ENCODE data around the gene PEDS1.

DNA sequence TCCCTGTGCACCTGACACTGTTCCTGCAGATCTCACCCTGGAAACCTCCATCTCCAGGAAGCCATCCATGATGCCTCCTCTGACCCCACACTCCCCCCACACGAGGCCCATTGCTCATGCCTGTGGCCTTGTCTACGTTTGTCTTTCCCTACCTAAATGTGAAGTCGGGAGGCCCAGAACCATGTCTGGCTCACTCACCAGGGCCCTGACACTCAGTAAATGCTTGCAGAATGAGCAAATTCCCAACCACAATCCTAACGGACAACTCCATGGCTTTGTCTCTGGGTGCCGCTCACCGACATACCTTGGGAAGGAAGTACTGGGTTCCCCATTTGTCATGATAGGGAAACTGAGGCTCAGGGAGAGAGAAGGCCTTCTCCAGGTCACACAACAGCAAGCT lies 7.3 kb downstream of the PEDS1 start:
- TF ChIP-seq, protein P1, sequence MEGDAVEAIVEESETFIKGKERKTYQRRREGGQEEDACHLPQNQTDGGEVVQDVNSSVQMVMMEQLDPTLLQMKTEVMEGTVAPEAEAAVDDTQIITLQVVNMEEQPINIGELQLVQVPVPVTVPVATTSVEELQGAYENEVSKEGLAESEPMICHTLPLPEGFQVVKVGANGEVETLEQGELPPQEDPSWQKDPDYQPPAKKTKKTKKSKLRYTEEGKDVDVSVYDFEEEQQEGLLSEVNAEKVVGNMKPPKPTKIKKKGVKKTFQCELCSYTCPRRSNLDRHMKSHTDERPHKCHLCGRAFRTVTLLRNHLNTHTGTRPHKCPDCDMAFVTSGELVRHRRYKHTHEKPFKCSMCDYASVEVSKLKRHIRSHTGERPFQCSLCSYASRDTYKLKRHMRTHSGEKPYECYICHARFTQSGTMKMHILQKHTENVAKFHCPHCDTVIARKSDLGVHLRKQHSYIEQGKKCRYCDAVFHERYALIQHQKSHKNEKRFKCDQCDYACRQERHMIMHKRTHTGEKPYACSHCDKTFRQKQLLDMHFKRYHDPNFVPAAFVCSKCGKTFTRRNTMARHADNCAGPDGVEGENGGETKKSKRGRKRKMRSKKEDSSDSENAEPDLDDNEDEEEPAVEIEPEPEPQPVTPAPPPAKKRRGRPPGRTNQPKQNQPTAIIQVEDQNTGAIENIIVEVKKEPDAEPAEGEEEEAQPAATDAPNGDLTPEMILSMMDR (IDR thresholded peaks at IDR 0.05; ENCODE audit: low read depth, low read length, missing input control): no peak
- TF ChIP-seq YY1 (IDR thresholded peaks at IDR 0.05) (no peak), RXRA (IDR thresholded peaks at IDR 0.05) (no peak), GABPA (IDR thresholded peaks at IDR 0.05 in 1 of 2, conservative IDR thresholded peaks at IDR 0.05 in 1 of 2) (no peak), TAF1 (conservative IDR thresholded peaks at IDR 0.05) (no peak), RAD21 (IDR thresholded peaks at IDR 0.05) (no peak)
- TF ChIP-seq, protein P2, sequence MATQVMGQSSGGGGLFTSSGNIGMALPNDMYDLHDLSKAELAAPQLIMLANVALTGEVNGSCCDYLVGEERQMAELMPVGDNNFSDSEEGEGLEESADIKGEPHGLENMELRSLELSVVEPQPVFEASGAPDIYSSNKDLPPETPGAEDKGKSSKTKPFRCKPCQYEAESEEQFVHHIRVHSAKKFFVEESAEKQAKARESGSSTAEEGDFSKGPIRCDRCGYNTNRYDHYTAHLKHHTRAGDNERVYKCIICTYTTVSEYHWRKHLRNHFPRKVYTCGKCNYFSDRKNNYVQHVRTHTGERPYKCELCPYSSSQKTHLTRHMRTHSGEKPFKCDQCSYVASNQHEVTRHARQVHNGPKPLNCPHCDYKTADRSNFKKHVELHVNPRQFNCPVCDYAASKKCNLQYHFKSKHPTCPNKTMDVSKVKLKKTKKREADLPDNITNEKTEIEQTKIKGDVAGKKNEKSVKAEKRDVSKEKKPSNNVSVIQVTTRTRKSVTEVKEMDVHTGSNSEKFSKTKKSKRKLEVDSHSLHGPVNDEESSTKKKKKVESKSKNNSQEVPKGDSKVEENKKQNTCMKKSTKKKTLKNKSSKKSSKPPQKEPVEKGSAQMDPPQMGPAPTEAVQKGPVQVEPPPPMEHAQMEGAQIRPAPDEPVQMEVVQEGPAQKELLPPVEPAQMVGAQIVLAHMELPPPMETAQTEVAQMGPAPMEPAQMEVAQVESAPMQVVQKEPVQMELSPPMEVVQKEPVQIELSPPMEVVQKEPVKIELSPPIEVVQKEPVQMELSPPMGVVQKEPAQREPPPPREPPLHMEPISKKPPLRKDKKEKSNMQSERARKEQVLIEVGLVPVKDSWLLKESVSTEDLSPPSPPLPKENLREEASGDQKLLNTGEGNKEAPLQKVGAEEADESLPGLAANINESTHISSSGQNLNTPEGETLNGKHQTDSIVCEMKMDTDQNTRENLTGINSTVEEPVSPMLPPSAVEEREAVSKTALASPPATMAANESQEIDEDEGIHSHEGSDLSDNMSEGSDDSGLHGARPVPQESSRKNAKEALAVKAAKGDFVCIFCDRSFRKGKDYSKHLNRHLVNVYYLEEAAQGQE (IDR thresholded peaks at IDR 0.05): no peak
- TF ChIP-seq, protein P3, sequence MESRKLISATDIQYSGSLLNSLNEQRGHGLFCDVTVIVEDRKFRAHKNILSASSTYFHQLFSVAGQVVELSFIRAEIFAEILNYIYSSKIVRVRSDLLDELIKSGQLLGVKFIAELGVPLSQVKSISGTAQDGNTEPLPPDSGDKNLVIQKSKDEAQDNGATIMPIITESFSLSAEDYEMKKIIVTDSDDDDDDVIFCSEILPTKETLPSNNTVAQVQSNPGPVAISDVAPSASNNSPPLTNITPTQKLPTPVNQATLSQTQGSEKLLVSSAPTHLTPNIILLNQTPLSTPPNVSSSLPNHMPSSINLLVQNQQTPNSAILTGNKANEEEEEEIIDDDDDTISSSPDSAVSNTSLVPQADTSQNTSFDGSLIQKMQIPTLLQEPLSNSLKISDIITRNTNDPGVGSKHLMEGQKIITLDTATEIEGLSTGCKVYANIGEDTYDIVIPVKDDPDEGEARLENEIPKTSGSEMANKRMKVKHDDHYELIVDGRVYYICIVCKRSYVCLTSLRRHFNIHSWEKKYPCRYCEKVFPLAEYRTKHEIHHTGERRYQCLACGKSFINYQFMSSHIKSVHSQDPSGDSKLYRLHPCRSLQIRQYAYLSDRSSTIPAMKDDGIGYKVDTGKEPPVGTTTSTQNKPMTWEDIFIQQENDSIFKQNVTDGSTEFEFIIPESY (IDR thresholded peaks at IDR 0.05): no peak
